HG03159 (cell line): ENCODE results near the gene RBP7.
"Not testable (repeated sequence)": the region's sequence is repeated elsewhere in the genome, so short reads cannot be mapped to it uniquely, and the experiment has no call there.

ENCODE experiments used
- ATAC-seq: cut with Tn5 transposase; IDR thresholded peaks from one replicate; pipeline ENCODE4 v1.9.1; 2021; ENCODE audit warnings: mild to moderate bottlenecking, moderate library complexity; ENCODE audit not compliant: unreplicated experiment

The RBP7 gene

GRCh38 chr1:9996624-9997582 is at the start of gene RBP7:
Gene RBP7, plus strand, starts transcription at chr1:9997228. Its CDS starts 31 bp downstream, at chr1:9997259.
- ATAC-seq: no peak

GRCh38 chr1:9957726-9958125 is 39.3 kb upstream of the RBP7 start:
- ATAC-seq: no peak

- ATAC-seq: no peak
Observed at GRCh38 chr1:9960011-9960410, 37.0 kb upstream of the RBP7 start.

- no peak for ATAC-seq
Observed at GRCh38 chr1:9960706-9961562, 36.1 kb upstream of the RBP7 start.

GRCh38 chr1:9984253-9984652 is 12.8 kb upstream of the RBP7 start:
- ATAC-seq: no peak

- ATAC-seq: no peak
Observed at GRCh38 chr1:9985001-9985400, 12.0 kb upstream of the RBP7 start.

- no peak for ATAC-seq
Observed at GRCh38 chr1:9989773-9990172, 7.3 kb upstream of the RBP7 start.

GRCh38 chr1:9990944-9991343 is 6.1 kb upstream of the RBP7 start:
- no peak for ATAC-seq

- no peak for ATAC-seq
Observed at GRCh38 chr1:9992910-9993309, 4.1 kb upstream of the RBP7 start.

- ATAC-seq: no peak
Observed at GRCh38 chr1:9993561-9994075, 3.4 kb upstream of the RBP7 start.

- ATAC-seq: no peak
Observed at GRCh38 chr1:10001016-10001665, 4.1 kb downstream of the RBP7 start.

GRCh38 chr1:10005248-10005647 is 8.2 kb downstream of the RBP7 start:
- not testable (repeated sequence) for ATAC-seq

GRCh38 chr1:10007169-10007568 is 10.1 kb downstream of the RBP7 start:
- ATAC-seq: no peak

- no peak for ATAC-seq
Observed at GRCh38 chr1:10014016-10014415, 17.0 kb downstream of the RBP7 start.

- no peak for ATAC-seq
Observed at GRCh38 chr1:10019561-10019960, 22.5 kb downstream of the RBP7 start.

GRCh38 chr1:10020086-10020485 is 23.1 kb downstream of the RBP7 start:
- ATAC-seq: no peak

- ATAC-seq: not testable (repeated sequence)
Observed at GRCh38 chr1:10020678-10021077, 23.6 kb downstream of the RBP7 start.

- not testable (repeated sequence) for ATAC-seq
Observed at GRCh38 chr1:10021992-10022391, 25.0 kb downstream of the RBP7 start.

GRCh38 chr1:10022656-10023055 is 25.6 kb downstream of the RBP7 start:
- no peak for ATAC-seq

- no peak for ATAC-seq
Observed at GRCh38 chr1:10025354-10025753, 28.3 kb downstream of the RBP7 start.

- no peak for ATAC-seq
Observed at GRCh38 chr1:10027027-10027426, 30.0 kb downstream of the RBP7 start.
